AG10803 (cell line): Measurements from ENCODE around the gene SNRPB.
A peak's percentile ranks its signal among the peaks of the same experiment; 100 is the strongest.

Source experiments
- DNase-seq: peaks from one replicate; pipeline ENCODE4 v3.0.0; 2010; ENCODE audit warnings: low read depth
- H3K4me3 ChIP-seq: 2 replicates; pipeline ENCODE4 v1.5.1; 2011; ENCODE audit warnings: mild to moderate bottlenecking, low read length, control low read depth
- TF ChIP-seq, protein P1 (sequence below): conservative IDR thresholded peaks from 2 replicates; pipeline ENCODE4 v1.5.1; 2011; ENCODE audit warnings: mild to moderate bottlenecking, low read length, control low read depth, inconsistent platforms

Gene SNRPB

GRCh38 chr20:2469991-2470422 lies 582 bp downstream of the SNRPB start:
- TF ChIP-seq, protein P1, sequence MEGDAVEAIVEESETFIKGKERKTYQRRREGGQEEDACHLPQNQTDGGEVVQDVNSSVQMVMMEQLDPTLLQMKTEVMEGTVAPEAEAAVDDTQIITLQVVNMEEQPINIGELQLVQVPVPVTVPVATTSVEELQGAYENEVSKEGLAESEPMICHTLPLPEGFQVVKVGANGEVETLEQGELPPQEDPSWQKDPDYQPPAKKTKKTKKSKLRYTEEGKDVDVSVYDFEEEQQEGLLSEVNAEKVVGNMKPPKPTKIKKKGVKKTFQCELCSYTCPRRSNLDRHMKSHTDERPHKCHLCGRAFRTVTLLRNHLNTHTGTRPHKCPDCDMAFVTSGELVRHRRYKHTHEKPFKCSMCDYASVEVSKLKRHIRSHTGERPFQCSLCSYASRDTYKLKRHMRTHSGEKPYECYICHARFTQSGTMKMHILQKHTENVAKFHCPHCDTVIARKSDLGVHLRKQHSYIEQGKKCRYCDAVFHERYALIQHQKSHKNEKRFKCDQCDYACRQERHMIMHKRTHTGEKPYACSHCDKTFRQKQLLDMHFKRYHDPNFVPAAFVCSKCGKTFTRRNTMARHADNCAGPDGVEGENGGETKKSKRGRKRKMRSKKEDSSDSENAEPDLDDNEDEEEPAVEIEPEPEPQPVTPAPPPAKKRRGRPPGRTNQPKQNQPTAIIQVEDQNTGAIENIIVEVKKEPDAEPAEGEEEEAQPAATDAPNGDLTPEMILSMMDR, result no peak
- peak overlapping the region; percentile 94 for H3K4me3 ChIP-seq
- peak; percentile 54 for DNase-seq

DNA sequence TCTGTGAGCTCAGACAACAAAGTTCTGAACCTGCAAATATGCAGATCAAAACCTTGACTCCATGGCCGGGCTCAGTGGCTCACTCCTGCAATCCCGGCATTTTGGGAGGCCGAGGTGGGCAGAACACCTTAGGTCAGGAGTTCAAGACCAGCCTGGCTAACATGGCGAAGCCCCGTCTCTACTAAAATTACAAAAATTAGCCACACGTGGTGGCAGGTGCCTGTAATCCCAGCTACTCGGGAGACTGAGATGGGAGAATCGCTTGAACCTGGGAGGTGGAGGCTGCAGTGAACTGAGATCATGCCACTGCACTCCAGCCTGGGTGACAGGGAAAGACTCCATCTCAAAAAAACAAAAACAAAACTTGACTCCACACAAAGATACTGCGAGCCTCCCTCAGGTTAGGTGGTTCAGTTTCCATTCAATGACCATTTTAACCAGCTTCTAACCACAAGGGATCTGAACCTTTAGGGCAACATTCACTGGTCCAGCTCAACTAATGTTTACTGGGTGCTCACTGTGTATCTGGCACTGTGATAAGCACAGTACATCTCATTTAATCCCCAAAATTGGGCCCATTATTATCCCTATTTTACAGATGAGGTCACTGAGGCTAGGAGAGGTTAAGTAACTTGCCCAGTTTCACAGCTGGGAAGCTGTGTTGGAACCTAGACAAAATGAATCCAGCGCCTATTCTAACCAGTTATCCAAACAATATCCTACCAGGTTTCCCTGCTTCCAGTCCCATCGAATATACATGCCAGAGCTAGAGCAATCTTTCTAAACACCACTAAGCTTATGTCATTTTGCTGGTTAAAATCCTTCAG lies 1.8 kb downstream of the SNRPB start:
- peak; percentile 31 for DNase-seq
- TF ChIP-seq, protein P1, result no peak
- peak overlapping the region; percentile 94 for H3K4me3 ChIP-seq

GRCh38 chr20:2467412-2467811 lies 3.2 kb downstream of the SNRPB start:
- no peak for DNase-seq
- TF ChIP-seq, protein P1, result no peak
- no peak overlapping the region for H3K4me3 ChIP-seq

DNA sequence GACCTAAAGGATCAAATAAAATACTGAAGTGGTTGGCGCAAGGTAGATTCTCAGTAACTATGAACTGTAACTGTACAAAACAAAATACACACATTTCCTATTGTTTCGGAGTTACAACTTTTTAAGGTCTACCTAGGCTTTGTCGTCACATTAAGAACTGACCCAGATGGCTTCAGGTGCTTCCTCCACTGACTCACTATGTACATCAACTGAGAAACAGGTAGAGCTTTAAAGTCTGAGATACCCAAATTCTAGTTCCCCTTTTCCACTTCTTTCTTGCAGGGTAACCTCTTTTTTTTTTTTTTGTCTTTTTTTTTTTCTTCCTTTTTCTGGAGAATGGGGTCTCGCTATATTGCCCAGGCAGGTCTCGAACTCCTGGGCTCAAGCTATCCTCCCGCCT lies 5.5 kb downstream of the SNRPB start:
- TF ChIP-seq, protein P1, result no peak
- no peak overlapping the region for H3K4me3 ChIP-seq
- DNase-seq, result no peak

- TF ChIP-seq, protein P1, result no peak
- no peak for DNase-seq
- H3K4me3 ChIP-seq, result no peak overlapping the region
Measured at GRCh38 chr20:2463616-2464365, 6.8 kb downstream of the SNRPB start.

DNA sequence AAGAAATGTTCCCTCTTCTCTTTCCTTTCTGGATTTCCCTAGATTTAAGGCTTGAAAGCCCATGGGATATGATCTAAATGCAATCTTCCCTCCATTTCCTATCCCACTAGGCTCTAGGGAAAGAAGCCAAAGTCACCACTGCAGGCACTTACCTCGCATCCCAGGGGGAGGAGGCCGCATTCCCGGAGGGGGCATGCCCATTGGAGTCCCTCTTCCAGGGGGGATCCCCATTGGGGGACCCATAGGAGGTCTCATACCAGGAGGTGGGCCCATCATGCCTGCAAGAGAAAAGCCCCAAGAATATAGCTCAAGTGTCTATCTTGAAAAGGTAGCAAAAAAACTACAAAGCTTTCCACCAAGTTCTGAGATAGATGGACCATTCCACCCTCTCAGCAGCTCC lies 8.1 kb downstream of the SNRPB start:
- H3K4me3 ChIP-seq, result no peak overlapping the region
- TF ChIP-seq, protein P1, result no peak
- no peak for DNase-seq
